ENCODE data around the gene BRCC3. TPM values are rescaled to one million over a fixed set of nuclear protein-coding genes. Genes with fewer than 3 reads are reported as not detected.

The BRCC3 gene
- total RNA-seq, 6 donors from 2014 or later, result 11.6 to 21.0 (median 16.1) TPM

DNA sequence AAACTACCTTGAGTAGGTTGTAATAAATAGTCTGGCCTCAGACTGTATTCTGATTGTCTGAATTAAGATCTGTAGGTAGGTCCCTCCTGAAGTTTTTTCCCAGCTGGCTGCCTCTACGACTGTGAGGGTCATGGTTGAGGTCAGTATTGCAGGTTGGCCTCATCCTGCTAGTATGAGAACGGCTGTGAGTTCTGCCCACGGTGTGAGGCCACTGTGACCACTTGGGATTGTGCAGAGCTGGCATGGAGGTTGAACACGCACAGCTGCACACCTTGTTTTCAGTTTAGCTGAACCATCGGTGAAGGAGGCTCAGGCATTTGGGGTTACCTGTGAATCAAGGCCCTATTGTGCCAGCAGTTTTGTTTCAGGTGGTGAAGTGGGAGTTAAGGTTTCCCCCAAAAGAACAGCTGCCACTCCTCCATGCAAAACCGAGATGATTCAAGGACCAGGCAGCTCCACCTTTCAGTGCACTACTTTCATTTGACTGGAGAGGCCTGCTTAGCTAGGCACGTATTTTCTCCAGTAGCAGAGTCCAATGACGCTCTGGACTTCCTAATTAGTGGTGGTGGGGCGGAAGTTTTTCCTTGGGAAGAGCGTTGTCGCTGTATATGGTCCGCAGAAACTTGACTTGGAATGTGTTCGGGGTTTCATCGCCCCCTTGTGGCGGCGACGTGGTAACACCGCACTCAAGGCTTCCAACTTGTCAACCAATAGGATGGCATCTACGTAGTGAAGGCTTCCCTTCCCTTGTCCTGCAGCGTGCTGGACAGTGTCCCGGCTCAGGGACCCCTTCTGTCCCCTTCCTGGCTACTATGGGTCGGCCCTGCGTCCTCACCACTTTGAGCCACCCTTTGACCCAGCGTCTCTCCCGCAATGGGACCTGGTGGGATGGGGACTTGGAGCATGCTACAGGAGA is 14.2 kb upstream of the BRCC3 start:
- 9 to 32% methylated on average over 4 to 25 of the region's 25 CpGs for WGBS, 2 donors
- no peak for TF ChIP-seq POLR2A (IDR thresholded peaks at IDR 0.05)
- no peak for TF ChIP-seq EP300 (IDR thresholded peaks at IDR 0.05)
- TF ChIP-seq, protein P1, sequence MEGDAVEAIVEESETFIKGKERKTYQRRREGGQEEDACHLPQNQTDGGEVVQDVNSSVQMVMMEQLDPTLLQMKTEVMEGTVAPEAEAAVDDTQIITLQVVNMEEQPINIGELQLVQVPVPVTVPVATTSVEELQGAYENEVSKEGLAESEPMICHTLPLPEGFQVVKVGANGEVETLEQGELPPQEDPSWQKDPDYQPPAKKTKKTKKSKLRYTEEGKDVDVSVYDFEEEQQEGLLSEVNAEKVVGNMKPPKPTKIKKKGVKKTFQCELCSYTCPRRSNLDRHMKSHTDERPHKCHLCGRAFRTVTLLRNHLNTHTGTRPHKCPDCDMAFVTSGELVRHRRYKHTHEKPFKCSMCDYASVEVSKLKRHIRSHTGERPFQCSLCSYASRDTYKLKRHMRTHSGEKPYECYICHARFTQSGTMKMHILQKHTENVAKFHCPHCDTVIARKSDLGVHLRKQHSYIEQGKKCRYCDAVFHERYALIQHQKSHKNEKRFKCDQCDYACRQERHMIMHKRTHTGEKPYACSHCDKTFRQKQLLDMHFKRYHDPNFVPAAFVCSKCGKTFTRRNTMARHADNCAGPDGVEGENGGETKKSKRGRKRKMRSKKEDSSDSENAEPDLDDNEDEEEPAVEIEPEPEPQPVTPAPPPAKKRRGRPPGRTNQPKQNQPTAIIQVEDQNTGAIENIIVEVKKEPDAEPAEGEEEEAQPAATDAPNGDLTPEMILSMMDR (IDR thresholded peaks at IDR 0.05), result peak; percentile 67 to 83 (median 78)
- no peak for TF ChIP-seq POLR2AphosphoS5 (IDR thresholded peaks at IDR 0.05)
- peak overlapping the region in 1 of 4 donors; percentile 61 for H3K27ac ChIP-seq
- DNase-seq, result peak; percentile 42 to 69
- peaks cover 0 to 9% (median 0%) of the 10 kb centered on the region in 4 donors for H3K36me3 ChIP-seq
- peak overlapping the region in 1 of 4 donors; percentile 20 for H3K4me3 ChIP-seq
- no peaks in the 10 kb centered on the region for H3K9me3 ChIP-seq
- peaks cover 0 to 7% (median 2%) of the 10 kb centered on the region in 4 donors for H3K4me1 ChIP-seq
- peak; percentile 91 to 92 for ATAC-seq (ENCODE audit: low FRiP score in 2 of 2)
- no peaks in the 10 kb centered on the region for H3K27me3 ChIP-seq

GRCh38 chrX:155061760-155062159 is 9.5 kb upstream of the BRCC3 start:
- Histone ChIP-seq H3K4me1 (peaks cover 0 to 5% (median 2%) of the 10 kb centered on the region in 4 donors), H3K36me3 (no peaks in the 10 kb centered on the region), H3K27ac (no peak overlapping the region), H3K27me3 (no peaks in the 10 kb centered on the region), H3K9me3 (no peaks in the 10 kb centered on the region), H3K4me3 (no peak overlapping the region)
- TF ChIP-seq, protein P1 (IDR thresholded peaks at IDR 0.05), result no peak
- no peak for TF ChIP-seq EP300 (IDR thresholded peaks at IDR 0.05)
- TF ChIP-seq POLR2AphosphoS5 (IDR thresholded peaks at IDR 0.05), result no peak
- TF ChIP-seq POLR2A (IDR thresholded peaks at IDR 0.05), result no peak
- DNase-seq (no peak), ATAC-seq (ENCODE audit: low FRiP score in 2 of 2) (no peak)
- WGBS, 2 donors, result 81 to 90% methylated on average over 4 of the region's 4 CpGs

GRCh38 chrX:155065035-155065734 is 6.1 kb upstream of the BRCC3 start:
- Histone ChIP-seq H3K27me3 (no peaks in the 10 kb centered on the region), H3K9me3 (no peaks in the 10 kb centered on the region), H3K4me3 (no peak overlapping the region), H3K27ac (no peak overlapping the region), H3K4me1 (peaks cover 0 to 7% (median 2%) of the 10 kb centered on the region in 4 donors), H3K36me3 (no peaks in the 10 kb centered on the region)
- TF ChIP-seq EP300 (IDR thresholded peaks at IDR 0.05), result no peak
- no peak for TF ChIP-seq POLR2A (IDR thresholded peaks at IDR 0.05)
- no peak for TF ChIP-seq POLR2AphosphoS5 (IDR thresholded peaks at IDR 0.05)
- TF ChIP-seq, protein P1 (IDR thresholded peaks at IDR 0.05), result no peak
- DNase-seq (no peak), ATAC-seq (ENCODE audit: low FRiP score in 2 of 2) (no peak)
- 89 to 96% methylated on average over 8 of the region's 8 CpGs for WGBS, 2 donors

GRCh38 chrX:155068165-155068564 is 3.1 kb upstream of the BRCC3 start:
- Histone ChIP-seq H3K27me3 (no peaks in the 10 kb centered on the region), H3K27ac (no peak overlapping the region), H3K36me3 (no peaks in the 10 kb centered on the region), H3K9me3 (no peaks in the 10 kb centered on the region), H3K4me1 (peaks cover 0 to 9% (median 5%) of the 10 kb centered on the region in 4 donors), H3K4me3 (no peak overlapping the region)
- 65% methylated on average over 1 of the region's 1 CpG; no CpG with 5 or more reads in 1 of the 2 donors for WGBS, 2 donors
- TF ChIP-seq POLR2A (IDR thresholded peaks at IDR 0.05) (no peak), POLR2AphosphoS5 (IDR thresholded peaks at IDR 0.05) (no peak), EP300 (IDR thresholded peaks at IDR 0.05) (no peak)
- TF ChIP-seq, protein P1 (IDR thresholded peaks at IDR 0.05), result no peak
- no peak for DNase-seq
- no peak for ATAC-seq (ENCODE audit: low FRiP score in 2 of 2)
